PC-9 (cell line): Measurements from ENCODE around the gene PABPN1. TPM values are rescaled to one million over a fixed set of nuclear protein-coding genes. Genes with fewer than 3 reads are reported as not detected.

ENCODE experiments used
- BruUV-seq: library from RNA; stranded (reverse); fragments of 400-500 nt; replicated peaks from 2 replicates; lab custom pipeline; 2021; lab: Mats Ljungman, UMichigan
- CTCF ChIA-PET: fragments of 300-600 bp; sonication (Branson Sonifier 250); formaldehyde crosslinking; loops from one replicate; lab custom pipeline; 2022; ENCODE audit warnings: antibody characterized with exemption; lab: Charles Lee
- POLR2A ChIA-PET: fragments of 300-600 bp; sonication (Branson Sonifier 250); formaldehyde crosslinking; loops from one replicate; lab custom pipeline; 2022; ENCODE audit warnings: antibody characterized with exemption; ENCODE audit not compliant: unreplicated experiment; lab: Charles Lee
- DNase-seq, 2 experiments: peaks; one replicate each; pipeline versions ENCODE4 v3.0.0 to v3.0.0-alpha.2; 2015 to 2022; ENCODE audit warnings: mixed read lengths in 1 of 2
- H2AFZ ChIP-seq: fragments of 200-600 bp; sonication (generic); 2 replicates; pipeline ENCODE4 v1.8.1; 2017; ENCODE audit warnings: antibody characterized with exemption
- H3F3A ChIP-seq: fragments of 200-600 bp; sonication (generic); 2 replicates; pipeline ENCODE4 v1.8.1; 2017; ENCODE audit warnings: antibody characterized with exemption, mild to moderate bottlenecking, low read depth; ENCODE audit not compliant: insufficient read depth
- H3K27ac ChIP-seq: fragments of 200-600 bp; sonication (generic); 2 replicates; pipeline ENCODE4 v1.6.1; 2016; ENCODE audit warnings: mixed run types
- H3K27me3 ChIP-seq: fragments of 200-600 bp; sonication (generic); 2 replicates; pipeline ENCODE4 v1.6.1; 2016; ENCODE audit warnings: low read depth, mixed run types; ENCODE audit not compliant: insufficient read depth
- H3K36me3 ChIP-seq: fragments of 200-600 bp; sonication (generic); 2 replicates; pipeline ENCODE4 v1.6.1; 2016; ENCODE audit warnings: low read depth, mixed run types
- H3K4me1 ChIP-seq: fragments of 200-600 bp; sonication (generic); replicated peaks from 2 replicates; pipeline ENCODE4 v1.6.1; 2016; ENCODE audit warnings: mixed run types; ENCODE audit not compliant: insufficient read depth
- H3K4me2 ChIP-seq: fragments of 200-600 bp; sonication (generic); 2 replicates; pipeline ENCODE4 v1.6.1; 2017; ENCODE audit warnings: mixed run types
- H3K4me3 ChIP-seq: fragments of 200-600 bp; sonication (generic); 2 replicates; pipeline ENCODE4 v1.6.1; 2016; ENCODE audit warnings: mixed run types
- H3K79me2 ChIP-seq: fragments of 200-600 bp; sonication (generic); 2 replicates; pipeline ENCODE4 v1.6.1; 2017; ENCODE audit warnings: low read depth, mixed run types
- H3K9me2 ChIP-seq: fragments of 200-600 bp; sonication (generic); 2 replicates; pipeline ENCODE4 v1.8.1; 2017; ENCODE audit warnings: mild to moderate bottlenecking; ENCODE audit not compliant: insufficient read depth
- H3K9me3 ChIP-seq: fragments of 200-600 bp; sonication (generic); 2 replicates; pipeline ENCODE4 v1.8.1; 2016; ENCODE audit warnings: low read depth; ENCODE audit not compliant: insufficient read depth
- H4K20me1 ChIP-seq: fragments of 200-600 bp; sonication (generic); 2 replicates; pipeline ENCODE4 v1.8.1; 2017; ENCODE audit not compliant: insufficient read depth
- CTCF ChIP-seq: fragments of 200-600 bp; sonication (generic); conservative IDR thresholded peaks from 2 replicates; pipeline ENCODE4 v1.6.1; 2017; ENCODE audit warnings: mixed run types, antibody characterized with exemption, mild to moderate bottlenecking, moderate library complexity
- EZH2 ChIP-seq: fragments of 200-600 bp; sonication (generic); IDR thresholded peaks from 2 replicates; pipeline ENCODE4 v1.8.0; 2017; ENCODE audit warnings: antibody characterized with exemption, low read depth
- intact Hi-C: fragments of 100-400 bp; cut with micrococcal nuclease; formaldehyde crosslinking; loops from one replicate; pipeline ENCODE4 v1.10.0; 2022; ENCODE audit not compliant: unreplicated experiment
- total RNA-seq: library from RNA; stranded (reverse); gene quantifications from 2 replicates; pipeline ENCODE4 v1.2.3, GENCODE V29; 2021

PABPN1 gene
- total RNA-seq, 1 experiment from 2014 or later, result 142 TPM

- TF ChIP-seq EZH2, result no peak
- peak; percentile 85 for TF ChIP-seq CTCF
- no TSS peak for BruUV-seq
- Histone ChIP-seq H3K9me3 (no peaks in the 10 kb centered on the region), H3K27me3 (no peaks in the 10 kb centered on the region), H3K4me3 (no peak overlapping the region), H3K4me1 (peaks cover 1% of the 10 kb centered on the region), H2AFZ (no peak overlapping the region), H3K4me2 (no peak overlapping the region), H4K20me1 (no peaks in the 10 kb centered on the region), H3K36me3 (no peaks in the 10 kb centered on the region), H3K9me2 (no peaks in the 10 kb centered on the region), H3K79me2 (0 out of 2 replicates have a peak, but pooled peaks cover 1% of the 10 kb centered on the region), H3F3A (no peaks in the 10 kb centered on the region), H3K27ac (no peak overlapping the region)
- intact Hi-C loops, result loop anchor here (5.0 kb wide), 1 partner anchor 108 kb away; no protein-coding TSS in a partner anchor
- ChIA-PET CTCF (interaction anchor here (0.7 kb wide), 2 partner anchors 16 to 1464 kb away, joined by 3 read pairs; no protein-coding TSS in a partner anchor), POLR2A (no interaction called here)
- DNase-seq, result peak in 1 of 2 experiments; percentile 27
Measured at GRCh38 chr14:23294734-23295561, 26.3 kb upstream of the PABPN1 start.

- Histone ChIP-seq H3K79me2 (0 out of 2 replicates have a peak, but pooled peaks cover 8% of the 10 kb centered on the region), H3K9me2 (no peaks in the 10 kb centered on the region), H3K27ac (no peak overlapping the region), H3K27me3 (no peaks in the 10 kb centered on the region), H3K4me1 (peaks cover 8% of the 10 kb centered on the region), H3F3A (no peaks in the 10 kb centered on the region), H3K4me2 (no peak overlapping the region), H3K36me3 (no peaks in the 10 kb centered on the region), H2AFZ (no peak overlapping the region), H4K20me1 (no peaks in the 10 kb centered on the region), H3K9me3 (no peaks in the 10 kb centered on the region), H3K4me3 (no peak overlapping the region)
- DNase-seq, result no peak
- BruUV-seq, result no TSS peak
- ChIA-PET POLR2A (no interaction called here), CTCF (no interaction called here)
- intact Hi-C loops, result loop anchor here (5.0 kb wide), 1 partner anchor 109 kb away; no protein-coding TSS in a partner anchor
- TF ChIP-seq EZH2 (no peak), CTCF (no peak)
Measured at GRCh38 chr14:23296012-23296777, 25.1 kb upstream of the PABPN1 start.

- Histone ChIP-seq H3K4me1 (peaks cover 8% of the 10 kb centered on the region), H2AFZ (no peak overlapping the region), H3K4me3 (no peak overlapping the region), H3K4me2 (no peak overlapping the region), H4K20me1 (no peaks in the 10 kb centered on the region), H3K27ac (no peak overlapping the region), H3K9me3 (no peaks in the 10 kb centered on the region), H3K79me2 (0 out of 2 replicates have a peak, but pooled peaks cover 8% of the 10 kb centered on the region), H3K9me2 (no peaks in the 10 kb centered on the region), H3K36me3 (no peaks in the 10 kb centered on the region), H3K27me3 (no peaks in the 10 kb centered on the region), H3F3A (0 out of 2 replicates have a peak, but pooled peaks cover 3% of the 10 kb centered on the region)
- no peak for DNase-seq
- POLR2A ChIA-PET, result no interaction called here
- CTCF ChIA-PET, result interaction anchor here (0.8 kb wide), 1 partner anchor 27 kb away, joined by 3 read pairs; no protein-coding TSS in a partner anchor
- BruUV-seq, result no TSS peak
- intact Hi-C loops, result loop anchor here (5.0 kb wide), 1 partner anchor 110 kb away; no protein-coding TSS in a partner anchor
- TF ChIP-seq CTCF (no peak), EZH2 (no peak)
Measured at GRCh38 chr14:23297096-23297495, 24.2 kb upstream of the PABPN1 start.
